Measurements from ENCODE around the gene KIAA2012.

KIAA2012 gene

GRCh38 chr2:202040079-202040844 is 32.8 kb upstream of the KIAA2012 start:
- no peak for DNase-seq
- in situ Hi-C loops (cut with MboI; ENCODE audit: low pct_unique_long_range_greater_than_20kb, low sequenced_read_pairs), result no loop called here

- no peak for DNase-seq
- in situ Hi-C loops (cut with MboI; ENCODE audit: low pct_unique_long_range_greater_than_20kb, low sequenced_read_pairs), result no loop called here
These were observed 30.6 kb upstream of the KIAA2012 start for GRCh38 chr2:202042444-202042843.

- in situ Hi-C loops (cut with MboI; ENCODE audit: low pct_unique_long_range_greater_than_20kb, low sequenced_read_pairs), result no loop called here
- DNase-seq, result no peak
These were observed 29.6 kb upstream of the KIAA2012 start for GRCh38 chr2:202043475-202043874.

GRCh38 chr2:202044777-202045176 is 28.3 kb upstream of the KIAA2012 start:
- in situ Hi-C loops (cut with MboI; ENCODE audit: low pct_unique_long_range_greater_than_20kb, low sequenced_read_pairs), result no loop called here
- DNase-seq, result no peak

GRCh38 chr2:202046572-202046971 is 26.5 kb upstream of the KIAA2012 start:
- no peak for DNase-seq
- in situ Hi-C loops (cut with MboI; ENCODE audit: low pct_unique_long_range_greater_than_20kb, low sequenced_read_pairs), result no loop called here

GRCh38 chr2:202049092-202049728 is 23.8 kb upstream of the KIAA2012 start:
- in situ Hi-C loops (cut with MboI; ENCODE audit: low pct_unique_long_range_greater_than_20kb, low sequenced_read_pairs), result no loop called here
- no peak for DNase-seq

- in situ Hi-C loops (cut with MboI; ENCODE audit: low pct_unique_long_range_greater_than_20kb, low sequenced_read_pairs), result no loop called here
- no peak for DNase-seq
These were observed 23.2 kb upstream of the KIAA2012 start for GRCh38 chr2:202049840-202050239.

- in situ Hi-C loops (cut with MboI; ENCODE audit: low pct_unique_long_range_greater_than_20kb, low sequenced_read_pairs), result no loop called here
- DNase-seq, result no peak
These were observed 22.4 kb upstream of the KIAA2012 start for GRCh38 chr2:202050652-202051051.

GRCh38 chr2:202051499-202052161 is 21.4 kb upstream of the KIAA2012 start:
- in situ Hi-C loops (cut with MboI; ENCODE audit: low pct_unique_long_range_greater_than_20kb, low sequenced_read_pairs), result no loop called here
- no peak for DNase-seq

GRCh38 chr2:202052235-202052634 is 20.8 kb upstream of the KIAA2012 start:
- in situ Hi-C loops (cut with MboI; ENCODE audit: low pct_unique_long_range_greater_than_20kb, low sequenced_read_pairs), result no loop called here

GRCh38 chr2:202054679-202055078 is 18.4 kb upstream of the KIAA2012 start:
- no peak for DNase-seq
- in situ Hi-C loops (cut with MboI; ENCODE audit: low pct_unique_long_range_greater_than_20kb, low sequenced_read_pairs), result no loop called here

More at GRCh38 chr2:202052235-202052634, 20.8 kb upstream of the KIAA2012 start:
- peak; percentile 19 for DNase-seq

GRCh38 chr2:202056611-202057010 is 16.4 kb upstream of the KIAA2012 start:
- DNase-seq, result peak; percentile 18
- in situ Hi-C loops (cut with MboI; ENCODE audit: low pct_unique_long_range_greater_than_20kb, low sequenced_read_pairs), result no loop called here

- in situ Hi-C loops (cut with MboI; ENCODE audit: low pct_unique_long_range_greater_than_20kb, low sequenced_read_pairs), result no loop called here
- DNase-seq, result peak; percentile 17
These were observed 12.8 kb upstream of the KIAA2012 start for GRCh38 chr2:202060218-202060617.

- in situ Hi-C loops (cut with MboI; ENCODE audit: low pct_unique_long_range_greater_than_20kb, low sequenced_read_pairs), result no loop called here
- DNase-seq, result no peak
These were observed 11.4 kb upstream of the KIAA2012 start for GRCh38 chr2:202061695-202062094.

GRCh38 chr2:202064171-202064880 is 8.7 kb upstream of the KIAA2012 start:
- DNase-seq, result no peak
- in situ Hi-C loops (cut with MboI; ENCODE audit: low pct_unique_long_range_greater_than_20kb, low sequenced_read_pairs), result no loop called here

GRCh38 chr2:202064881-202065230 is 8.2 kb upstream of the KIAA2012 start:
- in situ Hi-C loops (cut with MboI; ENCODE audit: low pct_unique_long_range_greater_than_20kb, low sequenced_read_pairs), result no loop called here
- DNase-seq, result no peak

GRCh38 chr2:202065876-202066275 is 7.2 kb upstream of the KIAA2012 start:
- in situ Hi-C loops (cut with MboI; ENCODE audit: low pct_unique_long_range_greater_than_20kb, low sequenced_read_pairs), result no loop called here
- DNase-seq, result no peak

GRCh38 chr2:202066875-202067274 is 6.2 kb upstream of the KIAA2012 start:
- in situ Hi-C loops (cut with MboI; ENCODE audit: low pct_unique_long_range_greater_than_20kb, low sequenced_read_pairs), result no loop called here
- DNase-seq, result no peak

GRCh38 chr2:202067589-202067988 is 5.5 kb upstream of the KIAA2012 start:
- DNase-seq, result no peak
- in situ Hi-C loops (cut with MboI; ENCODE audit: low pct_unique_long_range_greater_than_20kb, low sequenced_read_pairs), result no loop called here
